Activated naive CD8-positive, alpha-beta T cell treated with anti-CD3 and anti-CD28 coated beads, Interleukin-2, amount 10 ng/mL, durations not matched to agents 7 days and 5 days (primary cell): ENCODE measurements around the gene CELSR2. TPM values are rescaled to one million over a fixed set of nuclear protein-coding genes. Genes with fewer than 3 reads are reported as not detected.
A peak's percentile ranks its signal among the peaks of the same experiment; 100 is the strongest.

ENCODE experiments used
- ATAC-seq: fragments of 150-1000 bp; cut with Tn5 transposase; one replicate; pipeline ENCODE4 v1.10.0; 2021; ENCODE audit warnings: low read depth, moderate library complexity
- POLR2A ChIA-PET: fragments of 350-600 bp; sonication (Branson Sonifier 250); formaldehyde crosslinking; loops from one replicate; lab custom pipeline; 2021; ENCODE audit warnings: antibody characterized with exemption; lab: Charles Lee
- DNase-seq: peaks from one replicate; pipeline ENCODE4 v3.0.0; 2021
- H3K27ac Mint-ChIP-seq: one replicate; pipeline ENCODE4 v1.8.0; 2022; ENCODE audit warnings: mild to moderate bottlenecking, mixed read lengths
- H3K27me3 Mint-ChIP-seq: one replicate; pipeline ENCODE4 v1.8.0; 2022; ENCODE audit warnings: mild to moderate bottlenecking, moderate library complexity, mixed read lengths
- H3K36me3 Mint-ChIP-seq: one replicate; pipeline ENCODE4 v1.8.0; 2021; ENCODE audit warnings: mild to moderate bottlenecking, mixed read lengths
- H3K4me1 Mint-ChIP-seq: one replicate; pipeline ENCODE4 v1.8.0; 2021; ENCODE audit warnings: mixed read lengths
- H3K4me3 Mint-ChIP-seq: one replicate; pipeline ENCODE4 v1.8.0; 2022; ENCODE audit warnings: mild to moderate bottlenecking, moderate library complexity, mixed read lengths
- H3K9me3 Mint-ChIP-seq: one replicate; pipeline ENCODE4 v1.8.0; 2021; ENCODE audit warnings: mixed read lengths
- total RNA-seq, 2 experiments: library from RNA; stranded (reverse); gene quantifications; one replicate each; pipeline ENCODE4 v1.2.3, GENCODE V29; 2021

CELSR2 gene
- total RNA-seq, 2 experiments from 2014 or later: 6.3 to 6.9 TPM

- no peaks in the 10 kb centered on the region for H3K27me3 Mint-ChIP-seq
- H3K27ac Mint-ChIP-seq: no peak overlapping the region
- H3K36me3 Mint-ChIP-seq: no peaks in the 10 kb centered on the region
- ATAC-seq (no peak), DNase-seq (no peak)
- POLR2A ChIA-PET: interaction anchor here (1.0 to 1.2 kb wide), 2 partner anchors 9 to 43 kb away, joined by 3 read pairs; partner anchors contain the start of gene CELSR2
- no peaks in the 10 kb centered on the region for H3K9me3 Mint-ChIP-seq
- H3K4me1 Mint-ChIP-seq: no peaks in the 10 kb centered on the region
- H3K4me3 Mint-ChIP-seq: no peak overlapping the region
These were observed 8.5 kb downstream of the CELSR2 start for GRCh38 chr1:109257682-109258421.

- no peaks in the 10 kb centered on the region for H3K4me1 Mint-ChIP-seq
- H3K36me3 Mint-ChIP-seq: no peaks in the 10 kb centered on the region
- H3K27ac Mint-ChIP-seq: no peak overlapping the region
- ATAC-seq (no peak), DNase-seq (no peak)
- H3K27me3 Mint-ChIP-seq: no peaks in the 10 kb centered on the region
- POLR2A ChIA-PET: no interaction called here
- H3K9me3 Mint-ChIP-seq: no peaks in the 10 kb centered on the region
- no peak overlapping the region for H3K4me3 Mint-ChIP-seq
These were observed 9.4 kb downstream of the CELSR2 start for GRCh38 chr1:109258481-109259466.

GRCh38 chr1:109259674-109260557, 10.6 kb downstream of the CELSR2 start:
- no peak for ATAC-seq
- Mint-ChIP-seq H3K27ac (no peak overlapping the region), H3K9me3 (no peaks in the 10 kb centered on the region), H3K4me3 (no peak overlapping the region), H3K4me1 (no peaks in the 10 kb centered on the region), H3K27me3 (no peaks in the 10 kb centered on the region), H3K36me3 (no peaks in the 10 kb centered on the region)
- no peak for DNase-seq
- POLR2A ChIA-PET: no interaction called here

- ATAC-seq (no peak), DNase-seq (no peak)
- Mint-ChIP-seq H3K27me3 (no peaks in the 10 kb centered on the region), H3K27ac (no peak overlapping the region), H3K36me3 (no peaks in the 10 kb centered on the region), H3K4me1 (no peaks in the 10 kb centered on the region), H3K4me3 (no peak overlapping the region), H3K9me3 (no peaks in the 10 kb centered on the region)
- POLR2A ChIA-PET: no interaction called here
These were observed 11.7 kb downstream of the CELSR2 start for GRCh38 chr1:109261006-109261405.

- H3K36me3 Mint-ChIP-seq: no peaks in the 10 kb centered on the region
- no peak for DNase-seq
- H3K4me3 Mint-ChIP-seq: no peak overlapping the region
- H3K4me1 Mint-ChIP-seq: no peaks in the 10 kb centered on the region
- no peak for ATAC-seq
- H3K9me3 Mint-ChIP-seq: no peaks in the 10 kb centered on the region
- no peak overlapping the region for H3K27ac Mint-ChIP-seq
- POLR2A ChIA-PET: no interaction called here
- no peaks in the 10 kb centered on the region for H3K27me3 Mint-ChIP-seq
These were observed 12.2 kb downstream of the CELSR2 start for GRCh38 chr1:109261578-109261977.

- Mint-ChIP-seq H3K4me1 (peaks cover 2% of the 10 kb centered on the region), H3K4me3 (no peak overlapping the region), H3K36me3 (no peaks in the 10 kb centered on the region), H3K27ac (no peak overlapping the region), H3K27me3 (no peaks in the 10 kb centered on the region), H3K9me3 (no peaks in the 10 kb centered on the region)
- POLR2A ChIA-PET: no interaction called here
- no peak for ATAC-seq
- no peak for DNase-seq
These were observed 13.1 kb downstream of the CELSR2 start for GRCh38 chr1:109262231-109263055.

- no peak overlapping the region for H3K4me3 Mint-ChIP-seq
- DNase-seq: no peak
- POLR2A ChIA-PET: interaction anchor here (1.0 kb wide), 1 partner anchor 135 kb away, joined by 5 read pairs; the partner anchor contains the start of gene SORT1
- no peaks in the 10 kb centered on the region for H3K36me3 Mint-ChIP-seq
- H3K4me1 Mint-ChIP-seq: peaks cover 2% of the 10 kb centered on the region
- no peaks in the 10 kb centered on the region for H3K9me3 Mint-ChIP-seq
- no peaks in the 10 kb centered on the region for H3K27me3 Mint-ChIP-seq
- peak; percentile 12 for ATAC-seq
- peak overlapping the region; percentile 71 for H3K27ac Mint-ChIP-seq
These were observed 13.9 kb downstream of the CELSR2 start for GRCh38 chr1:109263234-109263596.

GRCh38 chr1:109263597-109264378, 14.4 kb downstream of the CELSR2 start:
- DNase-seq (peak; percentile 89), ATAC-seq (peak; percentile 86)
- Mint-ChIP-seq H3K4me3 (no peak overlapping the region), H3K27ac (peak overlapping the region; percentile 71), H3K9me3 (no peaks in the 10 kb centered on the region), H3K4me1 (peaks cover 2% of the 10 kb centered on the region), H3K27me3 (no peaks in the 10 kb centered on the region), H3K36me3 (no peaks in the 10 kb centered on the region)
- POLR2A ChIA-PET: interaction anchor here (1.0 kb wide), 1 partner anchor 135 kb away, joined by 5 read pairs; the partner anchor contains the start of gene SORT1

GRCh38 chr1:109264379-109264755, 15.0 kb downstream of the CELSR2 start:
- ATAC-seq: no peak

GRCh38 chr1:109265016-109265415, 15.7 kb downstream of the CELSR2 start:
- ATAC-seq: no peak
- H3K4me1 Mint-ChIP-seq: peaks cover 2% of the 10 kb centered on the region
- no peaks in the 10 kb centered on the region for H3K36me3 Mint-ChIP-seq
- H3K4me3 Mint-ChIP-seq: no peak overlapping the region
- no peaks in the 10 kb centered on the region for H3K9me3 Mint-ChIP-seq
- DNase-seq: no peak
- H3K27me3 Mint-ChIP-seq: no peaks in the 10 kb centered on the region
- POLR2A ChIA-PET: no interaction called here
- H3K27ac Mint-ChIP-seq: no peak overlapping the region

More at GRCh38 chr1:109264379-109264755, 15.0 kb downstream of the CELSR2 start:
- Mint-ChIP-seq H3K4me3 (no peak overlapping the region), H3K27me3 (no peaks in the 10 kb centered on the region), H3K9me3 (no peaks in the 10 kb centered on the region), H3K27ac (no peak overlapping the region), H3K4me1 (peaks cover 2% of the 10 kb centered on the region), H3K36me3 (no peaks in the 10 kb centered on the region)
- POLR2A ChIA-PET: interaction anchor here (1.0 kb wide), 1 partner anchor 134 kb away, joined by 5 read pairs; the partner anchor contains the start of gene SORT1
- no peak for DNase-seq

GRCh38 chr1:109265741-109266330, 16.5 kb downstream of the CELSR2 start:
- H3K27ac Mint-ChIP-seq: no peak overlapping the region
- H3K4me3 Mint-ChIP-seq: no peak overlapping the region
- H3K4me1 Mint-ChIP-seq: peaks cover 2% of the 10 kb centered on the region
- ATAC-seq: no peak
- H3K9me3 Mint-ChIP-seq: no peaks in the 10 kb centered on the region
- POLR2A ChIA-PET: no interaction called here
- DNase-seq: no peak
- no peaks in the 10 kb centered on the region for H3K36me3 Mint-ChIP-seq
- H3K27me3 Mint-ChIP-seq: no peaks in the 10 kb centered on the region
